PC-3 (cell line): ENCODE results near the gene CACNA1I.

Experiments
- EZH2 ChIP-seq: fragments of 300-600 bp; sonication (generic); IDR thresholded peaks from one replicate; pipeline ENCODE4 v1.6.1; 2017; ENCODE audit warnings: antibody characterized with exemption, mild to moderate bottlenecking, low read length; ENCODE audit not compliant: unreplicated experiment
- EZH2phosphoT487 ChIP-seq: fragments of 300-600 bp; sonication (generic); IDR thresholded peaks from 2 replicates; pipeline ENCODE4 v1.6.1; 2018; ENCODE audit warnings: mild to moderate bottlenecking, antibody characterized with exemption, low read length, borderline replicate concordance
- TF ChIP-seq, protein P1 (sequence below): fragments of 300-600 bp; sonication (generic); conservative IDR thresholded peaks from 2 replicates; pipeline ENCODE4 v1.5.1; 2017; ENCODE audit warnings: antibody characterized with exemption, low read depth, mild to moderate bottlenecking, low read length

DNA sequence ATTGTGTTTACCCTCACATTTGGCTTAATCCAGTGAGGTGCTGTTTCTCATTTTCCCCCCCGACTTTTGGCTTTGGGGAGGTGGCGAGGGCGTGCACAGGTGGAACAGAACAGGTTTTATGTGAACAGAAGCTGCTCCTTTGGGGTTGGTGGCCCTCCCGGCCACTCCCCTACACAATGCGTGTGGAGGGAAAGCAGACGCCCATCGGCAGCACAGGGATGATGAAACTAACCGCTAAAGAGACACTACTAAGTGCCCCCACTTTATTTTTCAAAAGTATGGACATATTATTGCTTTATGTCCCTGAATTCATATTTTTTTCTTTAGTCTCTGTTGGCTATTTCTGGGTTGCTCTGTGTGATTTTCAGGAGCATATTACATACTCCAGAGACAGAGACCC lies 162.1 kb downstream of the CACNA1I start:
- TF ChIP-seq, protein P1, sequence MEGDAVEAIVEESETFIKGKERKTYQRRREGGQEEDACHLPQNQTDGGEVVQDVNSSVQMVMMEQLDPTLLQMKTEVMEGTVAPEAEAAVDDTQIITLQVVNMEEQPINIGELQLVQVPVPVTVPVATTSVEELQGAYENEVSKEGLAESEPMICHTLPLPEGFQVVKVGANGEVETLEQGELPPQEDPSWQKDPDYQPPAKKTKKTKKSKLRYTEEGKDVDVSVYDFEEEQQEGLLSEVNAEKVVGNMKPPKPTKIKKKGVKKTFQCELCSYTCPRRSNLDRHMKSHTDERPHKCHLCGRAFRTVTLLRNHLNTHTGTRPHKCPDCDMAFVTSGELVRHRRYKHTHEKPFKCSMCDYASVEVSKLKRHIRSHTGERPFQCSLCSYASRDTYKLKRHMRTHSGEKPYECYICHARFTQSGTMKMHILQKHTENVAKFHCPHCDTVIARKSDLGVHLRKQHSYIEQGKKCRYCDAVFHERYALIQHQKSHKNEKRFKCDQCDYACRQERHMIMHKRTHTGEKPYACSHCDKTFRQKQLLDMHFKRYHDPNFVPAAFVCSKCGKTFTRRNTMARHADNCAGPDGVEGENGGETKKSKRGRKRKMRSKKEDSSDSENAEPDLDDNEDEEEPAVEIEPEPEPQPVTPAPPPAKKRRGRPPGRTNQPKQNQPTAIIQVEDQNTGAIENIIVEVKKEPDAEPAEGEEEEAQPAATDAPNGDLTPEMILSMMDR, result no peak
- no peak for TF ChIP-seq EZH2
- no peak for TF ChIP-seq EZH2phosphoT487
